Activated CD8-positive, alpha-beta memory T cell treated with anti-CD3 and anti-CD28 coated beads for 24 hours (primary cell): ENCODE results near the gene SOCS6.
"Not testable (repeated sequence)": the region's sequence is repeated elsewhere in the genome, so short reads cannot be mapped to it uniquely, and the experiment has no call there.

Experiments
- DNase-seq: peaks from one replicate; pipeline ENCODE4 v3.0.0-alpha.2; 2020

SOCS6 gene

DNA sequence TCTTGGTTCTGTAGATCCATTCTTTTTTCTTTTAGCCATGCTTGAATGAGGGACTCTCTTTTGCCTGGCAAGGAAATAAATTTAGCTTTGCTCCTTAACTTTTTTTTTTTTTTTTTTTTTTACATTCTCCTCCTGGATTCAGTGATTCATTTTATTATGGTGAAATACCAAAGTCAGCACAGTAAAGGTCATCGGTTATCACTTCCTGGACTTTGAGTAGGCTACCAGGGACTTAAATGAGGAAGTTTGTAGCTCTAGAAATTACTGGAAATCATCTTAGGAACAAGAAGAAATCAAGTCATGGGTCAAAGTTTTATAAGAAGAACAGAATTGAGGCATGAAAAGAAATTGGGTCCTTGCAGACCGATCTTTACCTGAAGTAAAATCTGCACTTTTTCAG lies 75.0 kb downstream of the SOCS6 start:
- no peak for DNase-seq

DNA sequence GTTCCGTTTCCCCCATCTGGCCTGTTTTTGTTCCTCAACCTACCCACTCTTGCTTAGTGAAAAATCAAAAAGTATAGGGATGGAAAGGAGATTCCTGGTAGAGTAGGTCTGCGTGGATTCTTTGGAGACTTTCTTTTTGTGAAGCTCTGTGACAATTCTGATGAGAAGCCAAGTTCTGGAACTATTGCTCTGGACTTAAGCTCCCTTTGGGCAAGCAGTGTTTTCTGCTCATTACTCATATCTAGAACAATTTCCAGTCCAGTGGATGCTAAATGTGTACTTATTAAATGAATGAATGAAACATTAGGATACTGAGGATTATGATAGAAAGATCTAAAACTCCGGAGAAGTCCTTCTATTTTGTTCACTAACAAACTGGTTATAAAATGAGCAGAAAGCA lies 76.5 kb downstream of the SOCS6 start:
- no peak for DNase-seq

DNA sequence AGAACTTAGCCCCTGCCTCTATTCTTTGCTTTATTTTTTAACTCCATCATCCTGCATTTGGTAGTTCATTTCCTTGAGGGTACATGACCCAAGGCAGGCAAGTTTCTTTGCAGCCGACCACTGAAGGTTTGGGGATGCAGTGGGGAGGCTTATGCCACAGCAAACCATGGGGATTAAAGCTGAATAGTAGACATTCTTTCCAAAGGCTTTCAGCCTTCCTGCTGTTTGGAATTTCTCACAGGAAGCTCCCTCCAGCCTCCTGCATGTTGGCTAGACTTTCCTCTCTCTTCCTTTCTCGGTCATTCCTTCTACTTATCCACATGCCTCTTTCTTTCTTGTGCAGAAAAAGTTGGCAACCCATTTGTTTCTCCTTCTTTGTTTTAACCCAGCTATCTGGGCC lies 77.3 kb downstream of the SOCS6 start:
- no peak for DNase-seq

DNA sequence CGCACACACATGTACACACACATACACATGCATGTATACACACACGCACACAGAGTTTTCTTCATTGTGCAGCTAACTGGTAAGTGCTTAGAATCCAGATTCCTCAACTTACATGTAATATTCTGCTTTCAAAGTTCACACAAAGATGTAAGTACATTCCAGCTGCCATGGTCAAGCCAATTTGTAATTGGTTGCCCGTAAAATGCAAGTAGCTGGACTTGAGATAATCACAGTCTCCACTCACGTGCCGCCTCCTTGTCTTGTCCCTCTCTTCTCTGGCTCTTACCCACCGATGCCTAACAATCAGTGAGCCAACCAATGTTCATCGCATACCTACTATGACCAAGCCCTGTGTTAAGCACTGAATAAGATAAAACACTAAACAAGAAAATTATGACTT lies 77.8 kb downstream of the SOCS6 start:
- DNase-seq = no peak

DNA sequence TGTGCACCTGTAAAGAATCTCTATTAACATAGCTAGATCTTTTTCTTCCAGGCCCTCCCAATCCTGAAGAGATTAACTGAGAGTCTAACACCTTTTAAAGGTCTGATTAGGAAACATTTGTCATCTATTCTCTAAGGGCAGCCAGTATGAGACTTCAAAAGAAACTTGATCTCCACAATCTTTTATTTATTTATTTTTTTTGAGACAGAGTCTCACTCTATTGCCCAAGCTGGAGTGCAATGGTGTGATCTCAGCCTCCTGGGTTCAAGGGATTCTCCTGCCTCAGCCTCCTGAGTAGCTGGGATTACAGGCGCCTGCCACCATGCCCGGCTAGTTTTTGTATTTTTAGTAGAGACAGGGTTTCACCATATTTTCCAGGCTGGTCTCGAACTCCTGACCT lies 78.5 kb downstream of the SOCS6 start:
- not testable (repeated sequence) for DNase-seq

DNA sequence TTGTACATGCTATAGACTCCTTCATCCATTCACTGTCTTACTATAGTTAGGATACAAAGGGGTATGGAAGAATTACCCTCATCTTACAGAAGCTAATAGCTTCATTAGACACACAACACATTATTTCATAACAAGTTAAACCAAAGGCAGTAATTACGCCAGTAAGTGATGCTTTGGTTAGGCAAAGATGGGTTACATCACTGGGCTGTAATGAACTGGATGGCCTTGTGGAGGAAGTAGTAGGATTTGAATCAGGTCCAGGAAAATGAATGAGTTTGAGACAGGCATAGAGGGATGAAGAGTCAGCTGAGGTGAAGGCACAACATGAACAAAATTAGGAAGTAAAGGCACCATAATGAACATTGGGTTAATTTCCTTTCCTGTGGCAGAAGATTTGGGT lies 80.1 kb downstream of the SOCS6 start:
- no peak for DNase-seq

DNA sequence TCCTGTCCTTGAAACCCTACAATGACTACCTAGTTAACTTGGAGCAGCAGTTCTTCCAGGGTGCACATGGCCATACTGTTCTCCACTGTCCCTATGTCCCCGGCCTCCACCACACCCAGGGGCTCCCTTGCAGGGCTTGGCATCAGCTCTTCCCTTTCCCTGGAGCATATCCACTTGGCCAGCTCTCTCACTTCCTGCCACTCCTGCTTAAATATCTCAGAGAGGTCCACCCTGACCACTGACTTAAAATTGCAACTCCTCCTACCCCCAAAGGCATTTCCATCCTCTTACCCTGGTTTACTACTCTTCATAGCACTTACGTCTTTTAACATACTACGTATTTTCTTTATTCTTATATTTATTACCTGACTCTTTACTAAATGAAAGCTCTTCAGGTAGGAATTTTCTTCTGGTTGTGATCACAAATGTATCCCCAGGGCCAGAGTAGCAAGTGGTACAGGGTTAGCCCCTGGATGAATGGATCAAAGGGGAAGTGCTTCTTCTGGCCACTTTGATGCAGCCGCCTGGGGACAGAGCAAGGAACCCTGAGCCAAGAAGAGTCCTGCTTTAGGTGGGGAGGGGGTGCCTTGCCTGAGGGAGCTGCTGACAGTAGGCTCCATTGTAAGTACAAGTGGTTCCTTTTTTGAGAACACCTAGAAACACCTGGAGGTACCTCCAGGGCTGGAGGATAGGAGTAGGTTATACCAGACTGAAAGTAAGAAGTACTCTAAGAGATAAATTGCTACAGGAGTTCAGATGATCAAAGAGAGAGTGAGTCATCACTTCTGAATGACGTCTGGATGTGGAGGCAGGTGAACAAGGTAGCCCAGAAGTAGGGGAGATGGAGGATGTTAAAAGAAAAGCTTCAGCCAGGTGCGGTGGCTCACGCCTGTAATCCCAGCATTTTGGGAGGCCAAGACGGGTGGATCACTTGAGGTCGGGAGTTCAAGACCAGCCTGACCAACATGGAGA lies 82.2 kb downstream of the SOCS6 start:
- DNase-seq = no peak

DNA sequence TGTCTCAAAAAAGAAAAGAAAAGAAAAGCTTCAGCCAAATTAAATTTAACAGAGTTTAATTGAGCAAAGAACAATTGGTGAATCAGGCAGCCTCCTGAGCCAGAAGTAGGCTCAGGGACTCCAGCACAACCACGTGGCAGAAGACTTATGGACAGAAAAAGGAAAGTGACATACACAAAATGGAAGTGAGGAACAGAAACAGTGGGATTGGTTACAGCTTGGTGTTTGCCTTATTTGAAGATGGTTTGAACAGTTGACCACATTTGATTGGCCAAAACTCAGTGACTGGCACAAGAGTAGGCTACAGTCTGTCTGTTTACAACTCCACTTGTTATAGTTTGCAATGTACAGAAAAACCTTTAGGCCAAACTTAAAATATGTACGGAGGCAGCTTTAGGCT lies 83.1 kb downstream of the SOCS6 start:
- DNase-seq = no peak

DNA sequence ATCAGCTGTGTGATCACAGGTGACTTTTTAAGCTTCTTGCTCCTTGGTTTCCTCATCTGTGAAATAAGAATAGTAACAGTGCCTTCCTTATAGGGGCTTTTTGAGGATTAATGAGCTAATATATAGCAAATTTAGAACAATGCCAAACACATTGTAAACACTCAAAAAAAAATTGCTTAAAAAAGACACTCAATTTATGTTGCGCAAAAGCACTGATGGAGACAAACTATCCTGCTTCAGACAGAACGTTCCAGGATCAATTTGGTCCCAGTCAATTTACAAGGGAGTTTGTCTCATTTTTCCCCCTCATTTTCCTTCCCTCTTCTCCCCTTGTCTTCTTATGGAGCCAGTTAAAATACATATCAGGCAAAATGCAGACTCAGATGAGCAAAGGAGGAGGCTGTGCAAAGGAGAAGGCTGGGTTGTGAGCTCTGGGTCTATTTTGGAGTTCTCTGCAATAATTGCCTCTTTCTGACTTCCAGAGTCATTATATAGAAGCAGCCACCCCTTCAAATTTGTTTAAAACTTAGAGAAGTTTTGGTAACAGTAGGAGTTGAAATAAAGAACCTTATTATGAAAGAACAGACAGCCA lies 83.7 kb downstream of the SOCS6 start:
- DNase-seq = no peak

DNA sequence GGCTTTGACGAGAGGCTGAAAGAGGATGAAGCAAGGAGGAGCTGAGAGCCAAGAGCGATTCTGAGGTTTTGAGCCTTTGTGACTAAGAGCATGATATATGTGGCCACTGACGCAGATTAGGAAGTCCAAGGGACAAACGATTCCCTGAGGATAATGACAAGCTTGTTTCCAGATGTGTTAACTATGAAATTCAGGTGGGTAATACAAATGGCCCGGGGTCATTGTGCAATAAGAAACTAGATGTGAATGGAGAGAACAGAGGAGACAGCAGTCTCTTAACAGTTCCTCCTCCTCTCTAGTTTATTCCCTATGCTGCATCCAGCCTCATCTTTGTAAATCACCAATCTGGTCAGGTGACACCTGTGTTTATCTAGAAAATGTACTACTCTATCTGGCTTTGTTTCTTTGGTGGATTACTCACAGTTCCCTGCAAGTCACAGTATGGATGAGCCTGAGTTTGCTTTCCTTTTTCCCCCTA lies 84.2 kb downstream of the SOCS6 start:
- DNase-seq = no peak

DNA sequence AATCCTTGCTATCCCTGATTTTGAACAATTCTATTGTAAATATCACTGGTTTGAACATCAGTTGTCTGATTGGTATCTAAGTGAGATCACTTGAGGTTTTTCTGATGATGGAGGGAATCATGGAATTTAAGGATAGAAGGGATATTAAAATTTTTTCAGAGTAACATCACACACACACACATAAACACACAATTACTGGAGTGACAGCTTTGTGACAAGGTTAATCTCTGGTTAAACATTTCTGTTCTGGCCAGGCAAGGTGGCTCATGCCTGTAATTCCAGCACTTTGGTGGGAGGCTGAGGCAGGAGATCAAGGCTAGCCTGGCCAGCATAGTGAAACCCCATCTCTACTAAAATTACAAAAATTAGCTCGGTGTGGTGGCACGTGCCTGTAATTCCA lies 85.3 kb downstream of the SOCS6 start:
- DNase-seq = no peak

DNA sequence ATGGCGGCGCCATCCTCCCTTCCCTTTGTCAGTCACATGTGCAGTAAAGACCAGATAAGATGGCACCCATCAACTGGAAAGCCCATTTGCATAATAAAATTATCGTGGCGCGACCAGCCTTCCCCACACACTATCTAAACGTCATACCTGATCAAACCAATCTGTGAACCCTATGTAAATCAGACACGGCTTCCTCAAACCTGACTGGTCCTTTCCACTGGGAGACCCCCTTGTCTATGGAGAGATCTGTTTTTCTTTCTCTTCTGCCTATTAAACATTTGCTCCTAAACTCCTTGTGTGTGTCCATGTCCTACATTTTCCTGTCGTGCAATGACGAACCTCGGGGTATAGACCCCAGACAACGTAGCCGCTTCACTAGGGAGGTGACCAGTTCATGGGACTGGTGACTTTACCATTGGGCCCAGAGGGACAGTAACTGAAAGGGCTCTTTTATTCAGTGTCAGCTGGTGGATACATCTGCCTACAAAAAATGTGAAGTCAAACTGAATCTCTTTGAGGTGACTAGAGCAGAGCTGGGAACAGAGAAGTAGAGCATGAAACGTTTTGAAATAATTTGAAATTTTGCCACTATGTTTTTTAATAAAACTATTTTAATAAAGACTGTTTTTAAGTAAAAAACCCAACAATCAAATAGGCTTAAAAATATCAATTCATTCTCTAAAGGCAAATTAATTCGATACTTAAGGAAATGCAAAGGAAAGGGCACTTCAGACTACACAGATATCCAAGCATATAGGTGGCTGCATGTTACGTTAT lies 87.5 kb downstream of the SOCS6 start:
- no peak for DNase-seq

DNA sequence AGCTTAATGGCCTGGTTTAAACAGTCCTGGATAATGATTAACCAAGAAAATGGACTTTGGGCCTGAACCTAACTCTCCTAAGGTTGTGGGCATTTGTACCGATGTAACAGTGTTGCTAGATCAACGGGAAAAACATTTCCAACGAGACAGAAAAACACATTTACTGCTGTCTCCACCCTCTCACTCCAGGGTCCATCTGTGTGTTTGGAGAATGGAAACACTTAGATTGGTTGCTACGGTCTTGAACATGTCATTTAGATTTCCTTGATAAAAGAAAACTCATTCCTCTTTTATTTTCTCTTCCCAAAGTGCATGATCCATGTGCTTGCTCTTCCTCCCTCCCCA lies 88.0 kb downstream of the SOCS6 start:
- no peak for DNase-seq

DNA sequence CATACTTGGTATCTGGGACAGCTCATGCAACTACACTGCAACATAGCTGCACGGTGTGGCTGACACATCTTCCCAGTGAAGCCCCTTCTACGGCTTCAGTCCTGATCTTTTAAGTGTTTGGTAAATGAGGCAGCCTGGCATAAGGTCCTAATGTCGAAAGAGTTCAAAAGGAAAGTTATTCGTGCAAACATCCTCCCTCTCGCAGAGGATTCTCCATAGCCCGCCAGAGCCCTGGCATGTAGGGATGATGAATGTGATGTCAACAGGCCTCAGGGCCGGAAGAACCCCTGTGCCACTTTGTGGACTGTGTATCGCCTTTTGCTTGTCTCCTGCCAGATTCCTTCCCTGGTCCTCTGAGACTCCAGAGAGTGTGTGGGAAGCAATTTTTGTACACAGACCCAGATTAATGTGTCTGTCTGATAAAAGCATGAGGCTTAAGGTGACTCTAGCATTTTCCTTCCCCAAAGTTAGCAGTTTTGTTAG lies 88.5 kb downstream of the SOCS6 start:
- no peak for DNase-seq

DNA sequence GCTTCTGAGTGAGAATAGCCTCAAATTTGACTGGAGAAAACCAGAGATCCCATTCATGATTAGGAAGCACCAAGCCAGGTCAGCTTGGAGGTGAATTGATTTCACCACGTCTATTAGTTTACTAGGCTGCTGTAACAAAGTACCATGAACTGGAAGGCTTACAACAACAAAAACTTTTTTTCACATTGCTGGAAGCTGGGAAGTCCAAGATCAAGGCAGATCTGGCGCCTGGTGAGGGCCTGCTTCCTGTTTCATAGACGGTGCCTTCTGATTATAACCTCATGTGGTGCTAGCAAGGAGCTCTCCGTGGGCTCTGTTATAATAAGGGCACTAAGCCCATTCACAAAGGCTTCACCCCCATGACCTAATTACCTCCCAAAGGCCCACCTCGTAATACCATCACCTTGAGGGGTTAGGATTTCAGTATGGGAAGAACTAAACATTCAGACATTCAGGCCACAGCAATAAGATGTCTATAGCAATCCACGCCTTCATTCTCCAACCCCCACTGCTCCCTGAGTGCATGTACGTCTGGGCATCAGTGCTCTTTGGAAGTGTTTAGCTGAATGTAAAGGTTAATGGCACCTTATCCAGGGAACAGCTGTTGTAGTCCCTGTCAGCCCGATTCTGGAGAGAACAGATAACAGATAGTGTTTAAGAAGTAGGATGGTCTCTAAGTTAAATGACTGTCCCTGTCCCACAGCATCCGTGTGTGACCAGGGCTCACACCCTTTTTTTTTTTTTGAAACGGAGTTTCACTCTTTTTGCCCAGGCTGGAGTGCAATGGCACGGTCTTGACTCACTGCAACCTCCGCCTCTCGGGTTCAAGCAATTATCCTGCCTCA lies 89.2 kb downstream of the SOCS6 start:
- no peak for DNase-seq
